HUDEP-2 (cell line): ENCODE measurements around the gene FGF11.
"Not testable (repeated sequence)": the region's sequence is repeated elsewhere in the genome, so short reads cannot be mapped to it uniquely, and the experiment has no call there.

Experiments used
- DNase-seq, 76 experiments: peaks; one replicate each; lab custom pipeline; 2025; ENCODE audit not compliant: unreplicated experiment in 76 of 76; lab: John Stamatoyannopoulos, UW

The FGF11 gene

DNA sequence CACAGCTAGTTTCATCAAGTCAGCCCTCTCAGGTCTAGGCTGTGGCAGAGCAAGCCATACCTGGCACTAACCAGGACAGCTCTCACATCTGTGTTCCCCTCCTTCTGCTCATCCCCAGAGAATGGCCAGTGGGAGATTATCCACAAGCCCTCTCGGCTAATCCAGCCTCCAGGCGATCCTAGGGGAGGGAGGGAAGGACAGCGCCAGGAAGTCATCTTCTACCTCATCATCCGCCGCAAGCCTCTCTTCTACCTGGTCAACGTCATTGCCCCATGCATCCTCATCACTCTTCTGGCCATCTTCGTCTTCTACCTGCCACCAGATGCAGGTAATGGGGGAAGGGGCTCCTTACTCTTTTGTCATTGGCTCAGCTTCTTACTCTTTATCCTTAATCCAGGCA, 9.1 kb downstream of the FGF11 start:
- no peak for DNase-seq

DNA sequence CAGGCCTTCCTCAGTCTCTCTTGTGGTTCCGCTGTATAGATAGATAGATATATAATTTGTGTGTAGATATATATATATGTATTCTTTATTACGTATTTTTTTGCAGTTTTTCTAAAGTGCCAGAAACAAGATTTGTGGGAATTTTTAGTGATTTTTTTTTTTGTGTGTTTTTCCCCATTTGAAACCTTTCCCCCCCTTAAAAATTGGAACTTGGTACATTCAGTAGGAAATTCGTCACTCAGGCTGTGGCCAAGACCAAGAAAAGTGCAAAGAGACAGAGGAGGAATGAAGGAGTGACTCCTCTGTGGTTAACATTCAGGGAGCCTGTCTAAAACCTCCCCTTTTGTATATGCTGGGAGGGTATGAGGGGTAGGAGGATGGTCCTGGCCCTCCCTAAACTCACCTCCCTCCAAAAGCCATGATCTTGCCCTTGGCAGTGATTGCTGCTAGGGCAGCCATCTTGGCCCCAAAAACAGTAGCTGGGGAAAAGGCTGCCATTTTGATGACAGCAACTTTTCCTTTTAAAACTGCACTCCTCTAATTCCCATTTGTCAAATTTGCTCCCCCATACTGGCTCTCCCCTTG, 20.7 kb downstream of the FGF11 start:
- no peak for DNase-seq

DNA sequence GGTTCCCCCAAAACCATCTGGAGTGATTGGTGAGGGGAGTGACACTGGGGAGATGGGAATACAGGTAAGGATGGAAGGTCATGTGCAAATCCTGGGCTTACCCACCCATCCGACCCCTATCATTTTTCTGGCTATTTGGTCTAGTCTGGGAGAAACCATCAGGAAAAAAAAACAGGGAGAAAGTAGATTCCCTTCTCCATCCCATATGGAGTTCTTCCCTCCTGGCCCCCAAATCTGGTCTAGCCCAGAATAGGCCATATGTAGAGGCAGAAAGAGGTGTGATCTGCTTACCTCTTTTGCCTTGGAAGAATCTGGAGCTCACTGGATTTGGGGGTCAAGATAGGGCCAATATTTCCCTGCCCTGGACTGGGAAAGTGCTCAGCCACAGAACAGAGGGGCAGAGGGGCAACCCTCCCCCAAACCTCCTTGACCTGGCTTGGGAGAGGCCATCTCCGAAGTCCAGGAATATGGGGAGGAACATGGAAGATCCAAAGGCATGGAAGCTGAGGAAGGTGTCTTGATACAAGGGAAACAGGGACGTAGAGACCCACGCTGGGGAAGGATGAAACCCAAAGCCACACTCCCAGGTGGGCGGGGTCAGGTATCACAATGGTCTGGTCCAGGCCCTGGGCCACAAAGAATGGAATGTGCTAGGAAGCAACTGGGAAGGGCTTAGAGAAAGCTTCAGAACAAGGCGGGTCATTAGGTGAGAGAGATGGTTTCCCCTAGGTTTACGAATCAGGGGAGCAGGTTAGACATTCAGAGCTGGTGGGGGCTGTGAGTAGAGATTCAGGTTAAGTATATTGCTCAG, 21.7 kb downstream of the FGF11 start:
- no peak for DNase-seq

DNA sequence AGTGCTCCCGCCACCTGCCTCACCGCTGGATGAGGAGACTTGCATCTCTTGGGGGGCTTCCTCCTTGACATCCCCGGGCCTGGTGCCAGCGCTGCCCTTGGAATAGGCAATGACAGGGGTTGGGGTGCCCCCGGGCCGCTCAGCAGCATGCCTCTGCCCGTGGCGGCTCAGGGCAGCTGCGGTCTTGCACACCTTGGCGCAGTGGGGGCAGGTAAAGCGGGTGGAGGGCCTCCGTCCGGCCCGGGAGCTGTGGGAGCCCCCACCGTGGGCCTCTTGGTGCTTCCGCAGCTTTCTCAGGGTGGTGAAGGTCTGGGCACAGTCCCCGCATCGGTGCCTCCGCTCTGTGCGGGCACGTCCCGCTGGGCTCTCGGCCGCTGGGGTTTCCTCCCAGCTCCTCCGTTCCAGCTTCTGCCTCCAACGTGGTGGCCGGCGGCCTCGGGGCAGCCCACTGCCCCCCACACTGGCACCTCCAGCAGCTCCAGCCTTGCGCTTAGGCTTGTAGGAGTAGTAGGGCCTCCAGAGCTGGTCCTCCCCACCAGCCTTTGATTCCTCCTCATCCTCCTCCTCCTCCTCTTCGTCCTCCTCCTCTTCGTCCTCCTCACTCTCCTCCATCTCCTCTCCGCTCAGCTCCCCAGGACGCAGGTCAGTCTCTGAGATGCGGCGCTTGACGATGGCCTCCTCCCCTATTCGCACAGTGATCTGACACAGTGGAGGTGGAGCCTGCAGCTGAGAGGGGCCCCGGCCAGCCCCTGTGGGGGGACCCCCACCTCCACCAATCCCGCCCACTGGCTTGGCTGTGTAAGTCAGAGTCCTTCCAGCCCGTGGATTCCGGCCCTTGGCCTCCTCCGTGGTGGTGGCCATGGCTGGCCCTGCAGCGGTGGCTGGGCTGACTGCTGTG, 23.4 kb downstream of the FGF11 start:
- no peak for DNase-seq

DNA sequence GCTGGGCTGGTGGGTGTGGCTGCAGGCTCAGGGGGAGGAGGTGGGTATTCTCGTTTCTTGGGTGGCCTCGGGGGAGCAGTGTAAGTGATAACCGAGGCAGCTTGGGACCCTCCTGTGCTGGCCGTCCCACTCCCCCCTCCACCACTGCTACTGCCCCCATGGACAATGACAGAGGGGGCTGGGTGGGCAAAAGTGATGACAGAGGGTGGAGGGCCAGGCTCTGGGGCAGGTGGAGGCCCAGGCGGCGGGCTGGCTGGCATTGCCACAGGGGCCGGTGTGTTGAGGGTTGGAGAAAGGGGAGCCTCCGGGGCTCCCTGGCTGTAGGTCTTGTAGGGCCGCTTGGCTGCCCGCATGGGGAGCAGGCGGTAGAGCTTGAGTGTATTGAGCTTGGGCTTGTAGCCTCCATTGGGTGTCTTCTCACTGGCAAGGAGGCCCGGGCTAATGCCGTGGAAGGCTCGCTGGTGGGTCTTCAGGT, 24.1 kb downstream of the FGF11 start:
- DNase-seq: no peak

DNA sequence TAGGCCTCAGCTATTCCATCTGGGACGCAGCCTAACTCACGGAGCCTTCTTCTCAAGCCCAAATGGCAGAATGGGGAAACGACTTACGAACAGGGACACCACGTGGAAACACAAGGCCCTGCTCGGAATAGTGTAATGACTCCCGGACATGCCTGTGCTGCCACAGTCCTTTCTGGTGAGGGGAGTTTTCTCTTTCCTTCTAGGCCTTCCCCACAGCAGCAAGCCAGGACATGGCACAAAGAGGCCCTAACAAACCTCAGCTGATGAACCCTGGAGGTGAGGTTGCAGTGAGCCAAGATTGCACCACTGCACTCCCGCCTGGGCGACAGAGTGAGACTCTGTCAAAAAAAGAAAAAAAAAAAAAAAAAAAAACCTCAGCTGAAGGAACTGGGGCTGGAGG, 24.8 kb downstream of the FGF11 start:
- no peak for DNase-seq

DNA sequence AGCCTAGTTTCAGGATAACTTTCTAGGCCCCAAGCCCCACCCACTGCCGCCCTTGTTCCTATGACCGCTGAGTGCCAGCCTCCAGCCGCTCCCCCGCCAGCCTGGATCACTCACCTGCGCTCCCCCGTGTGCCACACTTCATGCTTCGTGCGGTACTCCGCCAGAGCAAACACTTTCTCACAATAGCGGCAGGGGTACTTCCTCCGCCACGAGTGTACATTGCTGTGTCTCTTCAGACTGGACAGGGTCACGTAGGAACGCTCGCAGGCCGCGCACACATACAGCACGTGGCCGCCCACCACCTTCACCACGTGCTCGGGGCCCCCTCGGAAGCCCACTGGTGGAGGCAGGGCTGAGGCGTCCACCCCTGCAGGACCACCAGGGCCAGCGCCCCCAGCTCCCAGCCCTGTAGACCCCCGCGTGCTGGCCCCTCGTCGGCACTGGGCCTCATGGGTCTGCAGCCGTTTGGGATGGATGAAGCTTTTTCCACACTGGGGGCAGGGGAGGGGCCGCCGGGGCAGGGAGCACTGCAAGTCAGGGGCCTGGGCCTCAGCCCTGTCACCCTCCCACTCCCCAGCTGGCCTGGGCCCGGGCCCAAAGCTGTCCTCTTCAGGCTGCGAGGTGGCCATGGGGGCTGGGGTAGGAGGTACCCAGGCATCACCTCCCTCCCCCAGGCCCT, 26.4 kb downstream of the FGF11 start:
- DNase-seq: no peak

DNA sequence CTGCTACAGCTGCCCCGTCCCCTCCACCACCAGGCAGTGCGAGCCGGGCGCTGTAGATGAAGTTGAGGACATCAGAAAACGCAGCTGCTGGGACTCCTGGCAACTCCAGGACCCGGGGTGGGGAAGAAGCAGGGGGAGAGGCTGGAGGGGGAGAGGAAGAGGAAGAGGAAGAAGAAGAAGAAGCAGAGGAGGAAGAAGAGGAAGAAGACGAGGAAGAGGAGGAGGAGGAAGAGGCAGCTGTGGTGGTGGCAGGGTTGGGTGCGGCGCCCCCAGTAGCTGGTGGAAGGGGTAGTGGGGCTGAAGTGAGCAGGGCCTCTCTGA, 27.0 kb downstream of the FGF11 start:
- no peak for DNase-seq

DNA sequence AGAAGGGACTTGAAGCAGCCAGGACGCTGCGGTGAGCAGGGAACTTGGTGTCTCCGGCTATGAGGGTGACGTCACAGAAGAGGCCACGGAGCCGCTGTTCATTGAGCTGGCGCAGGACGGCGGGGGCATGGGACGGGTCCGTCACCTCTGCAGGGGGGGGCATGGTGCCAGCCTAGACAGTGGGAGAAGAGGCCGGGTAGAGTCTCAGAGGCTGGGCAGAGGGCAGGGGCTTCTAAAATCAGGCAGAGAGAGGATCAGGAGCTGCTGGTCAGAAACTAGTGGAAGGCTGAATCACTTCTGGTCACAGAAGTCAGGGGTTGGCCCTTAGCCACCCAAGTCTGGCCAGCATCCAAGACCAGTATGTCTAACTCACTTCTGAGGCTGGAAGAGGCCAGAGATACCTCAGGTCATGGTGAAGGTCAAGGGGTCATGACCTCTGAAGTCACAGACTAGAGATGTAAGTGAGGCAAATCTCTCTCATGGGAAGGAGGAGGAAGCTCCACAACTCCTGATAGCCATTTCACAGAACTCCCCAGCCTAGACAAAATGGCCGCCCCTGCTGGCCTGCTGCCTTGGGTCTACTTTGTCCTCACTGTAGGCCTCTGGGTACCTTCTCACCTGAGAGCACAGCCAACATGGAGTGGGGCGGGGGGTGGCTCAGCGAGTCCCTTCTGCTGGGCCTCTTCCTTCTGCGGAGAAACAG, 27.5 kb downstream of the FGF11 start:
- peak in 50 of 76 experiments; percentile 13 to 76 (median 44) for DNase-seq

DNA sequence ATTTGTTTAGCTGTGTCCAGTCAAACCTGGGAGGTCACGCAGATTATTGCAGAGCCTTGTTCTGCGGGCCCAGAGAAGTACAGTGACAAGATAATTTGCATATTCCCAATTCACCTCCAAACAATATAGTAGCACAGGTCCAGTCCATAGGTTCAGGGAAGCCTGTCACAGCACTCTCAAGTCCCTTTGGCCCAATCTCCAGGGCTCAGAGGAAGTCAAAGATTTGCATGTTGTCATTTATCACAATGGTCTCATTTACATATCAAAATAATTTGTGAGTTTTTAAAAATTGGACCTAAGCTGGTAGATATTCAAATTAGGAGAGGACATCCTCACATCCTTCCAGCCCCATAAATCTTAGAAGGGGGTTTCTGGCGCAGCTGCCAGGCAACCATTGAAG, 28.2 kb downstream of the FGF11 start:
- no peak for DNase-seq

DNA sequence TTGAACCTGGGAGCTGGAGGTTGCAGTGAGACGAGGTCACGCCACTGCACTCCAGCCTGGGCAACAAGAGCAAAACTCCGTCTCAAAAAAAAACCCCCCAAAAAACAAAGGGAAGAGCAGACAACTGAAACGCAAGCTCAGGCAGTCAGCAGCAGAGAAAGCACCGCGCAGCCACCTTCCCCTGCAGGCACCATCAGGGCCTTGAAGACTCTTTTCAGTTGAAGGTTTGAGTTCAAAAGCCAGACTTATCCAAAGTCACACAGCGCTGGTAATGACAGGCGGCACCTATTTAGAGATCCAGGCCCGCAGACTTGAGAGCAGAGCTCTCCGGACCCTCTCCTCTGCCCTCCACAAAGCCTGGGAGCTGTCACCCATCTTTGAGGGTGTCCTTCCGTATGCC, 29.0 kb downstream of the FGF11 start:
- DNase-seq: no peak

DNA sequence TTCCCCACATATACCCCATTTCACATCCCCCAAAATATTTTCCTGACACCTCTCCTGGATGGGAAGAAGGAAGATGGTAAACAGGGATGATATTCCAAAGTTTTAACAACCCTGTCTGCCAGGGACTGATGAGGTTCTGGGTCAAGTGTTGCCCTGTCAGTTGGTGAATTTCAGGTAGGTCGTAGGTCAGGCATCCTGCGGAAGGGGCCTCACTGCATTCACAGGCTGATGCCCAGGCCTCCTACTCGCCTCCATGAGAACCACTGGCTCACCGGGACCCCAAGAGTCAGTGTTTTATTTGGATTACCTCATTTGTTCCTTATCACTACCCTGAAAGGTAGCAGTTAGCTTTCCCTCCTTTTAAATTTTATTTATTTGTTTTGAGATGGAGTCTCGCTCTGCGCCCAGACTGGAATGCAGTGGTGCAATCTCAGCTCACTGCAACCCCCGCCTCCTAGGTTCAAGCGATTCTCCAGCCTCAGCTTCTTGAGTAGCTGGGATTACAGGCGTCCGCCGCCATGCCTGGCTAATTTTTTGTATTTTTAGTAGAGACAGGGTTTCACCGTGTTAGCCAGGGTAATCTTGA, 29.6 kb downstream of the FGF11 start:
- no peak for DNase-seq

DNA sequence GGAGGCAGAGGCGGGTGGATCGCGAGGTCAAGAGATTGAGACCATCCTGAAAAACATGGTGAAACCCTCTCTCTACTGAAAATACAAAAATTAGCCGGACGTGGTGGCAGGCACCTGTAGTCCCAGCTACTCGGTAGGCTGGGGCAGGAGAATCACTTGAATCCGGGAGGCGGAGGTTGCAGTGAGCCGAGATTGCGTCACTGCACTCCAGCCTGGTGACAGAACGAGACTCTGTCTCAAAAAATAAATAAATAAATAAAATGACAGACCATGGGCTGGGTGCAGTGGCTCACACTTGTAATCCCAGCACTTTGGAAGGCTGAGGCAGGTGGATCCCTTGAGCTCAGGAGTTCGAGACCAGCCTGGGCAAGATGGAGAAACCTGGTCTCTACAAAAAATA, 30.5 kb downstream of the FGF11 start:
- not testable (repeated sequence) for DNase-seq

DNA sequence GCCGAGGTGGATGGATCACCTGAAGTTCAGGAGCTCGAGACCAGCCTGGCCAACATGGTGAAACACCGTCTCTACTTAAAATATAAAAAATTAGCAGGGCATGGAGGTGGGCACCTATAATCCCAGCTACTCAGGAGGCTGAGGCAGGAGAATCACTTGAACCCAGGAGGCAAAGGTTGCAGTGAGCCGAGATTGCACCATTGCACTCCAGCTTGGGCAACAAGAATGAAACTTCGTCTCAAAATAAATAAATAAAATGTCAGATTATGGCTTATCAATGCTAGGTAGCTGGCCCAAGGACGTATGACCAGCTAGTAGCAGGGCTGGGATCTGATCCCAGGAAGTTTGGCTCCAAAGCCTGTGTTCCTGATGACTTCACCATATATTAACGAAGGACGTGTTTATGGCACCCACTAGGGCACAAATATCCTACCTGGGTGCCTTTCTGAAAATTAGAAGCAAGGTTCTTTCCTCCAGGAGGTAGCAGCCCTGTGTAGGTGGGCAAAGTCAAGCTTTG, 31.2 kb downstream of the FGF11 start:
- DNase-seq: not testable (repeated sequence)

DNA sequence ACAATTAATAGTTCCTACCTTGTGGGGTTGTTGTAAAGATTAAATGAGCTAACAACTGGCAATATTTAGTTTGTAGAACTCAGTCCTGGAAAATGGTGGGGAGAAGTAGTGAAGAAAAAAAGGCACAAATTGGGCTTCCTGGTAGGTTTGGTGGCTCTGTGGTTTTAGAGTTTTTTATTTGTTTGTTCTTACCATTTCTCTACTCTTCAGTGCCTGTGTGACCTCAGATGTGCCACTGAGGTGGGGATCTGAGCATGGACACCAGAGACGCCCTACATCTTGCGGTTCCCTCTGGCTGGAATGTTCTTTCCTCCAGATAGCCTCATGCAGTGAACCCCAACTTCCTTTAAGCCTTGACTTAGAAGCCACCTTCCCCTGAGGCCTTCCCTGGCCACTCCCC, 32.4 kb downstream of the FGF11 start:
- no peak for DNase-seq

DNA sequence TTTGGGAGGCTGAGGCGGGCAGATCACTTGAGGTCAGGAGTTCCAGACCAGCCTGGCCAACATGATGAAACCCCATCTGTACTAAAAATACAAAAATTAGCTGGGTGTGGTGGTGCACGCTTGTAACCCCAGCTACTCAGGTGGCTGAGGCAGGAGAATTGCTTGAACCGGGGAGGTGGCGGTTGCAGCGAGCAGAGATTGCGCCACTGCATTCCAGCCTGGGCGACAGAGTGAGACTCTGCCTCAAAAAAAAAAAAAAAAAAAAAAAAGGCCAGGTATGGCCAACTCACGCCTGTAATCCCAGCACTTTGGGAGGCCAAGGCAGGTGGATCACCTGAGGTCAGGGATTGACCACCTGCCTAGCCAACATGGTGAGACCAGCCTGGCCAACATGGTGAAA, 35.5 kb downstream of the FGF11 start:
- not testable (repeated sequence) for DNase-seq

DNA sequence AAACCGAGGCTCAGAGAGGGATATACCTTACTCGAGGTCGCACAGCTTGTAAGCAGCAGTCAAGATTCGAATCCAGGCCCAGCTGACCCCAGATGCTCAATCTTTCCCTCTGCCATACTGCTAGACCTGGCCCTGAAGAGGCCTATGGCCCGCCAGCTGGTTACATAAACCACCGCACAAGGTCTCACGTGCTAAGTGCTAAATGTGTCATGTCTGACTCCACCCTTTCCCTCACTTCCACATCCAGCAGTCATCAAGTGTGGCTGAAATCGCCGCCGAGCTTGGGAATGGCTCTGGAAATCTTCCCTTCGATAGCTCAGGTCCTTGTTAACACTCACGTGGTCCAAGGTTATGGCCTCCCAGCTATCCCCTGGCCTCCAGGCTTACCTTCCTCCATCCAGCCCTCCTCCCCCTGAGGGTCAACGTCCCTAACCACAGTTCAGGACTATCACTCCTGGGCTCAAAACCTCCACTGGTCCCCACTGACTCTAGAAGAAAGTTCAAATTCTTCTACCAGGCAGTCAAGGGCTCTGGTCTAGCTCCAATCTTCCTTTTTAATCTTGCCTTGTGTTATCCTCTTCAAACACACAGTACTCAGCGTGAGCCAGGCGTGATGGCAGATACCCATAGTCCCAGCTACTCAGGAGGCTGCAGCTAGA, 36.6 kb downstream of the FGF11 start:
- peak in 66 of 76 experiments; percentile 31 to 83 (median 60) for DNase-seq

DNA sequence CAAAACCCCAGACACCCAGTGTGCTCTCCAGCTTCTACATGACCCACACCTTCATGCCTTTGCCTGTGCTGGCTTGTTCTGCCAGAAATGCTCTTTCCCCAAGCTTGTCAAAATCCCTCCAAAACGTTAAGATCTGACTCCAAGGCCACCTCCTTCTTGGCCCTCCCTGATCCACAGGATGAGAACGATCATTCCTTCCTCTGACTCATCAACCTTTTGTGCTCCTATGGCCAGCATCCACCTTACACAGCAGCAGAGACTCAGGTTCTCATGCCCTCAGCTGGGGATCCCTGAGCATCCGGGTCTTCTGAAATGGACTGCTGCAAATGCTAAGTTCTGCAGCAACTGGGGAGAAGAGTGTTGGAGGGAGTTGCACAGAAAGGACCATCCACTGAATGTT, 37.2 kb downstream of the FGF11 start:
- peak in 4 of 76 experiments; percentile 31 to 45 (median 38) for DNase-seq

DNA sequence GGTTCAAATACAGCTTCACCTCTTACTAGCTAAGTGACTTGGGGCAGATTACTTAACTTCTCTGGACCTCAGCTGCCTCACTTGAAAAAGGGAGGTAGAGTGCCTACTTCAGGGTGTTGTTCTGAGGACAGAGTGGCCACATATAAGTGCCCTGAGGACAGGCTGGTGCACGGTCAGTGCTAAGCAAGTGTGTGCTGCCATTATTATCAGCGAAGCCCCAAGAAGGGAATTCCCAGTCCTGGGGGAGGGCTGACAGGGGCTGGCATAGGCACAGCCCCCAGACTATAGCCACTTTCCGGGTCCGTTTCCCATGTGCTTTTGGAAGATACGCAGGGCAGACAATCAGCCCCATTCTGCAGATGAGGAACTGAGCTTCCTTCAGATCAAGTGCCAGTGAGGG, 37.6 kb downstream of the FGF11 start:
- DNase-seq: no peak
